GM18498 (cell line): ENCODE measurements around the gene CAPN15.
"Not testable (repeated sequence)": the region's sequence is repeated elsewhere in the genome, so short reads cannot be mapped to it uniquely, and the experiment has no call there.

Experiments
- ATAC-seq: cut with Tn5 transposase; IDR thresholded peaks from one replicate; pipeline ENCODE4 v1.9.1; 2021; ENCODE audit warnings: mild to moderate bottlenecking, moderate library complexity; ENCODE audit not compliant: unreplicated experiment

The CAPN15 gene

DNA sequence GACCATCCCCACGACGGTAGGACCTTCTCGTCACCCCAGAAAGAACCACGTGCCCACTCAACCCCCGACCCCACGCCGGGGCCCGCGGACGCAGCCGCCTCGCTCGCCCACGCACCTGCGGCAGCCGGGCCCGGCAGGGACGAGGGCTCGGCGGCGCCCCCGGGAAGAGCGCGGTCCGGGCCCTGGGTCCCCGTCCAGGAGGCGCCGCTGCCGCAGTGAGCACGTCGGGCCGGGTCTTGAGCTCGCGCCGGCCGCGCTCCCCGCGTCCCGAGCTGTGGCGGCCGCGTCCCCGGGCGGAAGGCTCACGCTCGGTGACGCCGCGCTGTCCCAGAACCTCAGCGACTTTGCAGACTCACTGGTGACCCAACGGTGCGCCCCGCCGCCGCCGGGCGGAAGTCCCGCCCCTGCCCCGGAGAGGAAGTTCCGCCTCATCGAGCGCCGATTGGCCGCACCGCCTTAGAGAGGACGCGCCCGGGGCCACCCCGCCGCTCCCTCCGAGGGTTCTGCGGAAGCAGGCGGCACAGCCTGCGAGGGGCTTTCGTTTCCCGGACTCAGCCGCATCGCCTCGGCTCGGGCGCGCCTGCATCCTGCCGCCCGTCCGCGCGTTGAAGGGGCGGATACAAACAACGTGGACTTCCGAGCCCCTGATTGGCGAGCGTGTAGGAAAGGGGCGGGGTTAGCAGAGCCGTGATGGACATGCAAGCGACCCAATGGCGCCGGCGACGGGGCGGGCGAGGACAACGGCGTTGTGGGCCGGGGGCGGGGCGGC lies 61.6 kb downstream of the CAPN15 start:
- ATAC-seq = peak; percentile 77

DNA sequence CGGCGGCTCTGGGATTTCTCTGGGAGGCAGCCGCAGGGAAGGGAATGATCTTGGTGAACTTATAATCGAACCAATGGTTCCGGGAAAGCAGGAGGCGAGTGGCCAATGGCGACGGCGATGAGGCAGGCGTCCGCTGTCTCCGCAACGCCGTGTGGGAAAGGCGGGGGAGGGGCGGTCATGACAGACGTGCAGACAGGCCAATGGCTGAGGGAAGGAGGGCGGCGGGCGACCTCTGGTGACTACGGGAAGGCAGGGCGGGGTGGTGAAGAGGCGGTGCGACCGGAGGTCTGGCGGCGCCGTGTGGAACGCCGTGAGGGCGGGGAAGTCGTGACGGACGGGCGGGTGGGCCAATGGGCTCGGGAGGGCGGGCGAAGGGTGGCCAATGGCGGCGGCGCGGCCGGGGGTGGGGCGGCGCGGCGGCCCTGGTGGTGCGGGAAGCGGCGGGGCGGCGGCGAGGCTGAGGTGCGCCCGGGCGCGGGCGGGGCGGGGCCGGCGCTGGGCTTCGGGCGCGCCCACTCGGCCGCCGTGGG lies 62.2 kb downstream of the CAPN15 start, which contains the start of gene RAB40C:
RAB40C (plus strand) TSS at position 409 of the 530 bp plus-strand sequence. CDS start 226 bp downstream, outside the sequence.
- peak; percentile 74 for ATAC-seq

DNA sequence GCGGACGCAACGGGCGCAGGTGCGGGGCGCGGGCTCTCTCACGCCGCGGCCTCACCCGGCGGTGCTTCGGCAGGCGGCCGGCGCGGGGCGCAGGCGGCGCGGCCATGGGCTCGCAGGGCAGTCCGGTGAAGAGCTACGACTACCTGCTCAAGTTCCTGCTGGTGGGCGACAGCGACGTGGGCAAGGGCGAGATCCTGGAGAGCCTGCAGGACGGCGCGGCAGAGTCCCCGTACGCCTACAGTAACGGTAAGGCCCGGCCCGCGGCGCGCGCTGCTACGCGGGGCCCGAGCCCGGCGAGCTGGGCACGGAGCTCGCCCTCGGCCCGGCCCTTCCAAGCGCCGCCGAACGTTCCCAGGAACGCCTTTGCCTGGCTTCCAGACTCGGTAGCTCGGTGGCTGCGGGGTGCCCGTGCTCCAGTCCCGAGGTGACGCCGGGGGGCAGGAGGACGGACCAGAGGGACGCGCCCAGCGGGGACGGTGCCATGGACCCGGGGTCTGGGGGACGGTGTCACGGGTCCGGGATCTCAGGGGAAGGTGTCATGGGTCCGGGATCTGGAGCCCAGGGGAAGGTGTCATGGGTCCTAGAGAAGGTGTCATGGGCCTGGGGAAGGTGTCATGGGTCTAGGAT lies 62.8 kb downstream of the CAPN15 start:
- ATAC-seq = peak; percentile 1

DNA sequence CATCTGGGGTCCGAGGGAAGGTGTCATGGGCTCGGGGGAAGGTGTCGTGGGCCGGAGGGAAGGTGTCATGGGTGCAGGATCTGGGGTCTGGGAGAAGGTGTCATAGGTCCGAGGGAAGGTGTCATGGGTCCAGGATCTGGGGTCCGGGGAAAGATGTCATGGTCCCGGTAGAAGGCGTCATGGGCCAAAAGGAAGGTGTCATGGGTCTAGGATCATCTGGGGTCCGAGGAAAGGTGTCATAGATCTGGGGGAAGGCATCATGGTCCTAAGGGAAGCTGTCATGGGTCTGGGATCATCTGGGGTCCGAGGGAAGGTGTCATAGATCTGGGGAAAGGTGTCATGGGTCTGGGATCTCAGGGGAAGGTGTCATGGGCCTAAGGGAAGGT lies 63.3 kb downstream of the CAPN15 start:
- no peak for ATAC-seq

DNA sequence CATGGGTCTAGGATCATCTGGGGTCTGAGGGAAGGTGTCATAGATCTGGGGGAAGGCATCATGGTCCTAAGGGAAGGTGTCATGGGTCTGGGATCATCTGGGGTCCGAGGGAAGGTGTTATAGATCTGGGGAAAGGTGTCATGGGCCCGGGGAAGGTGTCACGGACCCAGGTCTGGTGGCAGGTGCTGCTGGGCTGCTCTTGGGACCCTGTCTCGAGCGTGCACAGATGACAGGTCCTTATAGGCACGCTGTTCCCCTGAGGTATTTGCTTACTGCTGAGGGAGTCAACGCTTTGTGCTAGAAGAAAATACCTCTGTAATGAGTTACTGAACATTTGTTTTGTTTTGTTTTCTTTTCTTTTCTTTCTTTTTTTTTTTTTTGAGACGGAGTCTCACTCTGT lies 63.7 kb downstream of the CAPN15 start:
- ATAC-seq = no peak

DNA sequence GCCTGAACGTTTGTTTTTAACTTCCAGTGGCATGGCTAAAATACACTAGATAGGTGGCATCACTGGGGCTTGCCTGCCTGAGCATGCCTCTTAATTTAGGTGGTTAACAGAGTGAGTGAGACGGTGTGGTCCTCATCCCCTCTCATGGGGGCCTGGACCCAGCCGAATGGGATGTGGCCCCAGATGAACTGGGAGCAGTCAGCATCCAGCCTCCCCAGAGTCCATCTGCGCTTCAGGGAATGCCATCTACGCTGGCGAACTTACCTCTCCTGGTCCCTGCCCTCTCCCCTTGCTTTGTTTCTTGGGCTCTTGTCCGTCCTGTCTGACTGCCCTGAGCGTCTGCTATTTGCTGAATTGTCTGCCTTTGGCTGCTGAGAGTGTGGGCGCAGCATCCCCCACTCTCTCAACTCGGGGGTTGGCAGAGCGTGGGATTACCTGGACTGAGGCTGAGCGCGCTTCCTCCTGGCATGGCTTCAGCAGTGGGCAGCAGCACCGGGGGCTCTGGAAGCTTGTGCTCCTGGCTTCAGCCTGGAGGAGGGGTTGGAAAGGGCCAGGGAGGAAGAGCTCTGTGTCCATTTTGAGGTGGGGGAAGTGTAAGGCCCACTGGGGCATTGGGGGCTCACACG lies 64.5 kb downstream of the CAPN15 start:
- no peak for ATAC-seq

DNA sequence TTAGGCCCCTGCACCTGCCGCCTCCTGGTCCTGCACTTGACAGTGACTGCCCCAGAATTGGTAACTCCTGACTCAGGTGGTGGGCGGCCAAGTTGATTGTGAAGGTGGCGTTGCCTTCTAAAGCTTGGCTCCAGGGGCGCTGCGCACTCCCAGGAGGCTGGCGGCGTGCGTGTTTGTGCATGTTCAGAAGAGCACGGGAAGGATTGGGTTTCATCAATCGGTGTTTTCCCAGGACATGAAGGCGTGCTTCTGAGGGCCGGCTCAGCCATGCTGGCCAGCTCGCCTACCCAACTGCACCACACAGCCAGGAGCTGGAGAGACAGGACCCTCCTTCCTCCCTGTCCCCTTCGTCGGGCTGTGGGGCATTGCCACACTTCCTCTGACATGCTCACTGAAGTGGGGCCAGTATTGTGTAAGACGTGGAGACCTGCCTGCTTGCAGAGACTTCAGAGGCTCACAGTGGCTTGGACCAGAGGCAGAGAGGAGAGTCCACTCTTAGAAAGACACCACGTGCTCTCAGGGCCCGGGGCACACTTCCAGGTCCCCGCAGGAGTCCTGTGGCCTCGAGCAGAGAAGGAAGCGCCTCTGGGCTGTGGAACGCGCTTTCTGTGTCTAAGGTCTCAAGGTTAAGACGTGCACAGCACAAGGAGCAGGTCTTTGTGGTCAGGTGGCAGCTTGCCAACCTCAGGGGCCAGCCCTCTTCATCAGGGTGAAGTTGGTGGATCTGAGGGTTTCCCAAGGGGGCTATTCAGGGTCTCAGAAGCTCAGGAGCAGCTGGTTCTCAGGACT lies 65.2 kb downstream of the CAPN15 start:
- no peak for ATAC-seq

DNA sequence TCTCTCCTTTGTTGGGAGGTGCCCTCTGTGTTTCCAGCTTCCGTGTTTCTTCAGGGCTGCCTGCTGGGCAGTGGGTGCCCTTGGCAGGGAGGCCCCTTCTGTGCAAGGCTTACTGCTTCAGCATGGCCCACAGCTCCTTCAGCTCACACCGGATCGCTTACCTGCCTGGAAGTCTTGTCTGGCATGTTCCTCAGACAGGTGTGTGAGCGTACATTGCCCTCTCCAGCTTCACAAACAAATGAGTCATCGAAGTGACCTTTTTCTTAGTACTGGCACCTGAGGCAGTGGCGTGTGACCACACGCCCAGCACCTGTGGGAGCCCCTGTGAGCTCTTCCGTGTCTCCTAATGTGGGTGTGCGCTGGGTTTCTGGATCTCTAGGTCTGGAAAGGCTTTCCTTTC lies 65.9 kb downstream of the CAPN15 start:
- no peak for ATAC-seq

DNA sequence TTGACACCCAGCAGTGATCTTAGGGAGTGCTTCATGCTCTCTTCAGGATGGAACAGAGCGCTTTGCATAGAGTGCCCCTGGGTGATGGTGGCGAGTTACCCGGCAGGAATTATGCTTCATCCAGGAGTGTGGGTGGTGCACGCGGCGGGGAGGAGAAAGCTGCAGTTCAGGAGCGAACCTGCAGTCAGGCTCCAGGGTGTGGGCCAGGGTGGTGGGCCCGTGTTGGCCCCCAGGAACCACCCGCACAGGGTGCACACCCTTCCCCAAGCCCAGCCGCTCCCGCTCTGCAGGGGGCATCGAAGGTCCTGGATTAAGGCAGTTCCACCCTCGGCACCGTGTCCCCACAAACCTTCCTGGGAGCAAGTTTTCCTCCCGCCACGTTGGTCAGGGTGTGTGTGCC lies 66.3 kb downstream of the CAPN15 start:
- ATAC-seq = no peak

DNA sequence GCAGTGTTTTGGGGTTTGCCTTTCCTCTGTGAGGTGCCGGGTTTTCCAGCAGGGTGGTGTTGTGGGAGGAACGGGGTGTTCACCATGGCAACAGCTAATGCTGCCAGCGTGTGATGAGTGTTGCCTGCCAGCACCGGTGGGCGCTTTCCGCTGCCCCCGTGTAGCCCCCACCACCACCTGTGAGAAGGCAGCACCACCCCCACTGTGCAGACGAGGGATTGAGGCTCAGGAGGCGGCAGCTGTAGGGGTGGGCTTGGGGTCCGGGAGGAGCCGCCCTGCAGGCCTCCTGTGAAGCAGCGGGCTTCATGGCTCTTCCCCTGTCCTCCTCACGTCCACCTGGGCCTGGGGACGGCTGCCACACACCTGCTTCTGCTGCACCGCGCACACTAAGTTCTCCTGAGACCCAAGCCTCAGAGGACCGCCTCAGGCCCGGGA lies 67.6 kb downstream of the CAPN15 start:
- no peak for ATAC-seq

DNA sequence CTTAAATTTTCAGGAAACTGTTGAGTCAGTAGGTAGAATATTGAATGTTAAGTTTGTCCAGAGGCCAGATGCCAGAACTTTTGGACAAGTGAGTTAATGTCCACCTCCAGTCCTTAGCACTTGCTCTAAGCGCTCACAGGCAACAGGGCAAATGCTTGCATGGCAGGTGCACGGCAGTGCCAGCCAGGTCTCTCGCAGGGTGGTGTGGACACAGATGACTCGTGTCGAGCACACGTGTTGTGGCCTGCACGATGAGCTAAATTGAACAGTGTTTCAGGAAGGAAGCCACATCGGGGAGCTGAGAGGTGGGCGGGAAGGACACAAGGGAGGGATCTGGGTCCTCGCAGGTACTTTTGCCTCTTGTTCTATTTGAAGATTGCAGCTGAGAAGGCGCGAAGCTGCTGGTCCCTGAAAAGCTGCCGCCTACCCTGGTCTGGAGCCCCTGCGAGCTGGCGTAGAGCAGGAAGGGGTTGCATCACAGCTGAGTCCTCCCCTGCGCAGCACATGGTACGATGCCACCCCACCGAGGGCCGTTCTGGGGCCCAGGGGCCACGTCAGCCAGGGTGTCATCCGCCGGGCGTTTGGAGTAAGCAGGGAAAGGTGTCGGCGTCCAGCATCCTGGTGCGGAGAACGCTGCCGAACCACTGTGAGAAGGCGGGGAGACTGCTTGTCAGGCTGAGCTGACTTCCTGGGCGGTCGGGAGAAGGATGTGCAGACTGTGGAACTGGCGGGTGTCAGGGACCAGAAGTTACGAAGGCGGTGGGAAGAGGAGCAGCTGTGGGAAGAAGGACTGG lies 68.6 kb downstream of the CAPN15 start:
- ATAC-seq = no peak

DNA sequence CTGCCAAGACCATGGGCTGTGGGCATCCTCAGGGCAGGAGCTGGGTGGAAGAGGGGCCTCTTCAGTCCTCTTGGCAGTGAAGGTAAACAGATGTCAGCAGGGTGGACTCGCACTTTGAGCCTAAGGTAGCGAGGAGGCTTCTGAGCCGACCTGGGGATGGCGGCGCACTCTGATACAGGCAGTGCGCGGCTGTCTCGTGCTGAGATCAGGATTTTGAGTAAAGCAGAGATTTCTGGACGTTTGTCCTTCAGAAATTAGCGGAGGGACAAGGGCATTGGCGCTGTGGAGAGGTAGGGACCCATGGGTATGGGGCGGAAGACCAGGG lies 69.2 kb downstream of the CAPN15 start:
- no peak for ATAC-seq

DNA sequence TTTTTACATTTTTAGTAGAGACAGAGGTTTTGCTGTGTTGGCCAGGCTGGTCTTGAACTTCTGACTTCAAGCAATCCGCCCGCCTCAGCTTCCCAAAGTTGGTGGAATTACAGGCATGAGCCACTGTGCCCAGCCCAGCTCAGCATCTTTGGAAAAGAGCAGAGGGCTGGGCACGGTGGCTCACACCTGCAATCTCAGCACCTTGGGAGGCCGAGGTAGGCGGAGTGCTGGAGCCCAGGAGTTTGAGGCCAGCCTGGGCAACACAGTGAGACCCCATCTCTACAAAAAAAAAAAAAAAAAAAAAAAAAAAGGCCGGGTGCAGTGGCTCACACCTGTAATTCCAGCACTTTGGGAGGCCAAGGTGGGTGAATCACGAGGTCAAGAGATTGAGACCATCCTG lies 70.1 kb downstream of the CAPN15 start:
- not testable (repeated sequence) for ATAC-seq

DNA sequence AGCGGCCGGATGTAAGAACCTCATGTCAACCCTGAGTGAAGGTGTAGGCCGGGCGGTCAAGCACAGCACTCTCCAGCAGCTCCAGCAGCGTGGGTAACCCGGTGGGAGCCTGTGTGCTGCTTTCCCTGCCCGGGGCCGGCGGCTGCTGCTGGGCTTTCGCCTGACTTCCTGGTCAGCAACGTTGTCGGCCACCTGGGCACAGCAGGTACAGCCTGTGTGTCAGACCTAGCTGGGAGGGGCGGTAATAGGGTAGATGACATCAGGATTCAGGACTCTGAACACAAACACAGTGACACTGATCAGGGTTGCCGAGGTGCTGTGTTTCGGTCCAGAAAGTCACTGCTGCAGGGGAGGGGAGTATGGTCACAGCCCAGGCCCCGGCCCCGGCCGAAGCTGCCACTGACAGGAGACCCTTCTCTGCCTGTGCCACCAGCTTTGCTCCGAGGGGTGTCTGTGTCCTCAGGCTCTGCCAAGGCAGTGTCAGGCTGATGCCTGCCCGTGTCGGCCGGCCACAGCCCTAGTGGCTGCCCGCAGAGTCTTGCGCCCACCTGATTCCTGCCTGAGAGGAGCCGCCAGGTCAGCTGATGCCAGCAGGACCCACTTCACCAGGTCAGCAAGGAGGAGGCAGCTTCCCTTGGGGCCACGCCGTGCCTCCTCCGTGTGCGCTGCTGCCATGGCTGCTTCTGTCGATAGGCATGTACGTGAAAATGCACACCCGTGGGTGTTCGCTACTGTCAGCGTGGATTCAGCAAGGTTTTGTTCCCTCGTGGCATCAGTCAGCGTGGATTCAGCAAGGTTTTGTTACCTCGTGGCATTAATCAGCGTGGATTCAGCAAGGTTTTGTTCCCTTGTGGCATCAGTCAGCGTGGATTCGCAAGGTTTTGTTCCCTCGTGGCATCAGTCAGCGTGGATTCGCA lies 71.6 kb downstream of the CAPN15 start:
- ATAC-seq = no peak

DNA sequence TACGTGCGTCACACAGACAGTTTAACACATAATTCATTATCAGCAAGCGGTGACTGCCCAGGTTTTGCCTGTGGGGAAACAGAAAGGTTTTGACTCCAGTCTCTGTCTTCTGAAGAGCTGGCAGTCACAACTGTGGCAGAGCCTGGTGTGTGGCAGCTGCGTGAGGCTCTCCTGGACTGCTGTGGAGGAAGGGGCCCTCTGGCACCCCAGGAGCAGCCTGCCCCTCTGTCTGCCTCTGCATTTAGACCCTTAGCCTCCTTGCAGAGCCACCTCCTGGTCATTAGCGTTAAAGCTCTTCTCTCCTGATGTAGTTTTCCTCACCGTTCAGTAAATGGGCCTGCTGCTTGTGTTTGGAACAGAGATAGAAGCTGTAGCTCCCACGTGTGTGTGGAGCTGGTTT lies 73.3 kb downstream of the CAPN15 start:
- ATAC-seq = no peak

DNA sequence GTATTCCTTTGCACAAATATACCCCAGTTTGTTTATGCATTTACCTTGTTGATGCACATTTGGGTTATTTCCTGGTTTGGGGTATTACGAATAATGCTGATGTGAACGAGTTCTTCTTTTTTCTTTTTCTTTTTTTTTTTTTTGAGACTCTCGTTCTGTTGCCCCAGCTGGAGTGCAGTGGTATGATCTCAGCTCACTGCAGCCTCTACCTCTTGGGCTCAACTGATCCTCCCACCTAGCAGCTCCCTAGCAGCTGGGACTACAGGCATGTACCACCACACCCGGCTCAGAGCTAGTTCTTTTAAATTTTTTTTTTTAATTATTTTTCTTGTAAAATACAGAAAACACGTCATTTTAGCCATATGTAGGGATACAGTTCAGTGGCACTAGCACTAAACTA lies 76.4 kb downstream of the CAPN15 start:
- no peak for ATAC-seq
